Stimulated activated CD4-positive, alpha-beta T cell treated with anti-CD3 and anti-CD28 coated beads, Interleukin-4, amount 100 ng/mL, for 48 hours (primary cell): ENCODE results near the gene OAS3.

Experiments used
- DNase-seq, 2 donors: peaks; one replicate each; pipeline ENCODE4 v3.0.0-alpha.2; 2020; ENCODE audit warnings: low read depth in 2 of 2

OAS3 gene

GRCh38 chr12:113016796-113017195 lies 78.5 kb downstream of the OAS3 start:
- no peak for DNase-seq

- no peak for DNase-seq
These were observed 80.8 kb downstream of the OAS3 start for GRCh38 chr12:113019025-113019424.

GRCh38 chr12:113021500-113021899 lies 83.2 kb downstream of the OAS3 start:
- no peak for DNase-seq
